ENCODE measurements around the gene TSR3.

DNA sequence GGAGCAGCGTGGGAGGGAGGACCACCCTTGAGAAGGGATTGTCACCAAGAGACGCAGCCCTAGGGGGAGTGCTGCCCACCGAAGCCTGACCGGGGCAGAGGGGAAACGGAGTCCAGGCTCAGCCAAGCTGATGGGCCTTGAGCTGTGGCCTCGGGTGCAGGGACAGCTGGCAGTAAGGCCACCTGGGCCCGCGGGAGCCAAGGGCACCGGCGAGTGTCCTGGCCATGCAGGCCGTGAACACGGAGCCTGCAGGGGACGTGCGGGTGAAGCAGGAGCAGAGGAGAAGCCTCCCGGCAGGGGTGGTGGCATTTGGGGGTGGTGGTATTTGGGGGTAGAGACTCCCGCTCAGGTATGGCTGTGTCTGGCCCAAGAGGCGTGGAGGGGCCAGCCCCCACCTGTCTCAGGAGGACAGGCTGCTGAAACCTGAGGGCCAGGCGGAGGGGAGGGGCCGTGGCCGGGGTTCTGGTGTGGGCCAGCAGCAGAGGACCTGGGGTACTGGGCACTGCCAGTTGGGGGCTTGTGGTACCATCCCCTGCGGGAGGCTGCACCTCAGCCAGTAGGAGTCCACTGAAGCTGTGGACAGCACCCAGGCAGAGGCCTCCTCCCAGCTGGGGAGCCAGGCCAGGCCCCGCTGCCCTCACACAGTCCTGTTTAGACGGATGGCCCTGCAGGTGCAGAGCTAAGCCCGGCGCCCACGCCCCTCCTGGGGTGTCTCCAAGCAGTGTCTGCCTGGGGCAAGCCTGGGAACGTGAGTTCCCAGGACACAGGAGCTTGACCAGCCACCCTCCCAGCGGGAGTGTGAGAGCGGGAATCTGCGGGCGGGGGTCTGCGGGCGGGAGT lies 4.6 kb upstream of the TSR3 start:
- TF ChIP-seq, protein P1, sequence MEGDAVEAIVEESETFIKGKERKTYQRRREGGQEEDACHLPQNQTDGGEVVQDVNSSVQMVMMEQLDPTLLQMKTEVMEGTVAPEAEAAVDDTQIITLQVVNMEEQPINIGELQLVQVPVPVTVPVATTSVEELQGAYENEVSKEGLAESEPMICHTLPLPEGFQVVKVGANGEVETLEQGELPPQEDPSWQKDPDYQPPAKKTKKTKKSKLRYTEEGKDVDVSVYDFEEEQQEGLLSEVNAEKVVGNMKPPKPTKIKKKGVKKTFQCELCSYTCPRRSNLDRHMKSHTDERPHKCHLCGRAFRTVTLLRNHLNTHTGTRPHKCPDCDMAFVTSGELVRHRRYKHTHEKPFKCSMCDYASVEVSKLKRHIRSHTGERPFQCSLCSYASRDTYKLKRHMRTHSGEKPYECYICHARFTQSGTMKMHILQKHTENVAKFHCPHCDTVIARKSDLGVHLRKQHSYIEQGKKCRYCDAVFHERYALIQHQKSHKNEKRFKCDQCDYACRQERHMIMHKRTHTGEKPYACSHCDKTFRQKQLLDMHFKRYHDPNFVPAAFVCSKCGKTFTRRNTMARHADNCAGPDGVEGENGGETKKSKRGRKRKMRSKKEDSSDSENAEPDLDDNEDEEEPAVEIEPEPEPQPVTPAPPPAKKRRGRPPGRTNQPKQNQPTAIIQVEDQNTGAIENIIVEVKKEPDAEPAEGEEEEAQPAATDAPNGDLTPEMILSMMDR (IDR thresholded peaks at IDR 0.05): no peak
- TF ChIP-seq EP300 (IDR thresholded peaks at IDR 0.05) (no peak), POLR2A (IDR thresholded peaks at IDR 0.05) (no peak)

Data from ovary (tissue), 3 donors.